SKM-1 (cell line): ENCODE results near the gene USP32.
"Not testable (repeated sequence)": the region's sequence is repeated elsewhere in the genome, so short reads cannot be mapped to it uniquely, and the experiment has no call there.

ENCODE experiments used
- DNase-seq: peaks from one replicate; lab custom pipeline; 2025; ENCODE audit not compliant: unreplicated experiment; lab: John Stamatoyannopoulos, UW

The USP32 gene

DNA sequence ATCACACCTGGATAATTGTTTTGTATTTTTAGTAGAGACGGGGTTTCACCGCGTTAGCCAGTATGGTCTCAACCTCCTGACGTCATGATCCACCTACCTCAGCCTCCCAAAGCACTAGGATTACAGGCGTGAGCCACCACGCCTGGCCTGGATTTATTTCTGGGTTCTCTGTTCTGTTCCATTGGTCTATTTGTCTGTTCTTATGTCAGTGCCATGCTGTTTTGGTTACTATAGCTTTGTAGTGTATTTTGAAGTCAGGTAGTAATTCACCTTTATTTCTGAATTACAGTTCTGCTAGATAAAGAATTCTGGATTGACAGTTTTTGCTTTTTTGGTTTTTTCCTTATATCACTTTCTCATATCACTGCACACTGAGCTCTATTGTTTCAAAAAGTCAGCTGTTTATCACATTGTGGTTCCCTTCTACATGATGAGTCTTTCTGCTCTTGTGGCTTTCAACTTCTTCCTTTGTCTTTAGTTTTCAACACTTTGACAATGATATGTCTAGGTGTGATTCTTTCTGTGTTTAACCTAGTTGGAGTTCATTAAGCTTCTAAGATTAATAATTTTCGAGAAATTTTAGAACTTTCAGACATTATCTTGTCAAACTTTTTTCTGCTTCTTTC lies 144.0 kb downstream of the USP32 start:
- DNase-seq = no peak

DNA sequence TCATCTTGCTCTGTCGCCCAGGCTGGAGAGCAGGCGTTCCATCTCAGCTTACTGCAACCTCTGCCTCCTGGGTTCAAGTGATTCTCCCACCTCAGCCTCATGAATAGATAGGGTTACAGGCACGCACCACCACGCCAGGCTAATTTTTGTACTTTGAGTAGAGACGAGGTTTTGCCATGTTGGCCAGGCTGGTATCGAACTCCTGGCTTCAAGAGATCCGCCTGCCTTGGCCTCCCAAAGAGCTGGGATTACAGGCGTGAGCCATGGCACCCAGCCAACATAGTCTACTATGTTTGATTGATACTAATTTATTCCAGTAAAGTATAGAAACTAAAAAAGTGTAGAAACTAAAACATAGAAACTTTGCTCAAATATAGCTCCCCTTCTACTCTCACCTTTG lies 147.3 kb downstream of the USP32 start:
- no peak for DNase-seq

GRCh38 chr17:60240290-60240689 lies 151.6 kb downstream of the USP32 start:
- no peak for DNase-seq

- no peak for DNase-seq
These were observed 160.2 kb downstream of the USP32 start for GRCh38 chr17:60231691-60232090.

DNA sequence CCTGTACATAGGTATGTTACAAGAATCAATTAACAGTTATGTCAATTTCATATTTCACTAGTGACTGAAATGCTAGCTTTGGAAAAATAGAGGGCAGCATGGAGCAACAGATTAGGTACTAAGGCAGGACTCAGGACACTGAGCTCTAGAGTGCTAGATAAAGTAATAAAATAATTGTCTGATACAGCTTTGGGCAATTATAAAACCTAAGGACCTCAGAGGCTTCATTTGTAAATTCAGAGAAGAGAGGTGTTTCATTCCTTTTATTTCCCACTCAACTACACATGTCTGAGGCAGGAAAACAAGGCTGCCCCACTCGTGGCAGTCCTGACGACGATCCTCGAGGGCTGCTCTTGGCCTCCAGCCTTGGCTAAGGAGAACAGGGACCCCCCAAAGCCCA lies 160.7 kb downstream of the USP32 start:
- no peak for DNase-seq

- no peak for DNase-seq
These were observed 161.6 kb downstream of the USP32 start for GRCh38 chr17:60230358-60230757.

GRCh38 chr17:60229188-60229802 lies 162.6 kb downstream of the USP32 start:
- DNase-seq = no peak

- DNase-seq = not testable (repeated sequence)
These were observed 164.7 kb downstream of the USP32 start for GRCh38 chr17:60227276-60227675.

GRCh38 chr17:60224064-60224463 lies 167.9 kb downstream of the USP32 start:
- DNase-seq = no peak

DNA sequence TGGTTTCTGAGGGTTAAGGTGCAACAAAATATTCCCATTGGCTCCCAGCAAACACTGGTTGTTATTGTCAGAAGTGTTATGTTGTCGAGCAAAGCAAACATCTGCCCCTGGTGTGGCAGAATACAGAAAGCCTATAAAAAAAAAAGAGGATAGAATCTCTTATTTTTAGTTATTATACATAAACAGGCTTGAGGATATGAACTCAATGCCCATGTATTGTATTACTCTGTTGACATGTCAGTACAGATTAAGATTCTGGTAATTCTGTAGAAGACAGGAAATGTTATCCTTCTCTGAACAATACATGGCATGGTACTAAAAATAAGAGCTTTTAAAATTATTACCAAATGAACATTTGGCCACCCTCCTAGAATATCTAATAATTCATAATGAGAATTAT lies 168.5 kb downstream of the USP32 start:
- no peak for DNase-seq

DNA sequence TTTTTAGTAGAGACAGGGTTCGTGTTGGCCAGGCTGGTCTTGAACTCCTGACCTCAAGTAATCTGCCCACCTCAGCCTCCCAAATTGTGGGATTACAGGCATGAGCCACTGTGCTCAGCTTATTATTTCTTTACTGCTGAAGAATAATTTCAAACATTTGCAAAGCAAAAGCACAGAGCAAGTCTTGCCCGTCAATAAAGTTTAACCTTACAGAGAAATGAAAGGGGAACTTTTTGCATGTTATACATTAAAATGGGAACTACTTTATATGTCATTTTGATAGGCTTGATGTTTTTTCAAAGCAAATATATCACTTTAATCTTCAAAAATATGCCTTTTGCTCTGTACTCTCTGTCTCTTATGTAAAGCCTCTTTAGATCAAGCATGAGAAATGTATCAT lies 173.2 kb downstream of the USP32 start:
- DNase-seq = not testable (repeated sequence)

- DNase-seq = not testable (repeated sequence)
These were observed 176.0 kb downstream of the USP32 start for GRCh38 chr17:60215895-60216294.

GRCh38 chr17:60211282-60211681 lies 180.7 kb downstream of the USP32 start:
- DNase-seq = not testable (repeated sequence)

GRCh38 chr17:60208302-60208701 lies 183.6 kb downstream of the USP32 start:
- not testable (repeated sequence) for DNase-seq

GRCh38 chr17:60205782-60206181 lies 186.2 kb downstream of the USP32 start:
- DNase-seq = not testable (repeated sequence)

- not testable (repeated sequence) for DNase-seq
These were observed 193.3 kb downstream of the USP32 start for GRCh38 chr17:60198630-60199029.

DNA sequence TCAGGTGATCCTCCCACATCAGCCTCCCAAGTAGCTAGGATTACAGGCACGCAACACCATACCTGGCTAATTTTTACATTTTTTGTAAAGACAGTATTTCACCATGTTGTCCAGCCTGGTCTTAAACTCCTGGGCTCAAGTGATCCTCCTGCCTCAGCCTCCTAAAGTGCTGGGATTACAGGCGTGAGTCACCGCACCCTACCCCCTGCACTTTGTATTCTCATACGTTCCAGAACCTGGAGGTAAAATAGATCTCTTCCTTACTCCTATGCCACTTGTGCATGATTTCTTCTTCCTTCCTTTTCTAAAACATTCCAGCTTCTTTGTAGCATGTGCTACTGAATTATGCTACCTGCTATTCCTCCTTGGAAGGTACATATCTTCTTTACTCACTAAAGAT lies 197.8 kb downstream of the USP32 start:
- not testable (repeated sequence) for DNase-seq

DNA sequence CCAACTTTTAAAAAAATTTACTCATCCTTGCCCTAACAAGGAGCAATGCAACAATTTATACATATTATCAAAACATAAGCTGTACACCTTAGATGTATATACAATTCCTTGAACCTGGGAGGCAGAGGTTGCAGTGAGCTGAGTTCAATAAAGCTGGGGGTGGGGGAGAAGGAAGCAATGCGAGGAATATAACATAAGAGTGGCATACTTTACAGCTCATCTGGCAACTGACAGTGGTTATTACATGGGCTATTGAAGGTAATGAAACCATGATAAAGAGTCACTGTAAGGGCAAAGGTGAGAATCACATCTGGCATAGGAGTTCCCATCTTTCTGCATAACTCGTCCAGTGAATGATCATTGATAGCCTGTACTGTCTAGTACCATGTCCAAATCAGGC lies 198.5 kb downstream of the USP32 start:
- DNase-seq = no peak

DNA sequence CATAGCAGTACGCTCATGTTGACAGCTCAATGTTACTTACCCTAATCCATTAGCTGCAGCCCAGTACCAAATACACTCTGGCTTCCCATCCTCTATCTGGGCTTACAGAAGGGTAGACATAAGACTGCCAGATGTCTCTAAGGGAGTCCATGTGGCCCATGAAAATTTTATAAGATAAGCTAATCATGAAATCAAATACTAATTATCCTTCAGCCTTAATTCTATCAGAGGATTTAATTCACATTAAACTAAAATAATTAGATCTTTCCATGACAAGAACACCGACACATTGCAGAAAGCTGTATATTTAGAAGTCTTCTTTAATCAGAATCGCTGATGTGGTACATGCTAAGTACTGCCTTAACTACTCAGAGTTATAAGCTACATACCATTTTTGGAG lies 198.9 kb downstream of the USP32 start:
- DNase-seq = not testable (repeated sequence)

GRCh38 chr17:60190032-60190431 lies 201.9 kb downstream of the USP32 start:
- not testable (repeated sequence) for DNase-seq

DNA sequence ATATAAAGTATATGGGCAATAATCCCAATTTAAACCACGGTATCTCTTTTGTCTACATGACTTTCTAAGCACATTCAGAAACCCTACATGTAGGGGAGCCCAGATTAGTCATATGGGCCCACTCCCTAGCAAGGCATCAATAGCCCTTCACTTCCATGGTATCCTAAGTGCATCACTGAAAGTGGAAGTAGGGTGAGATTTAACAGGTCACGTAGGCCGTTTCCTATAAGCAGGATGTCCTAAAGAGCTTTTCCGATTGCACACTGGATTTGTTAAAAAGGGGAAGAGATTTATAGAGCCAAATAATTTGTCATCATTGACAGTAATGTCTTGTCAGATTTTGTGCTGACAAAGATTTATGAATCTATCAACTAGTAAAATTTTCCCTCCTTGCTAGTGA lies 203.2 kb downstream of the USP32 start:
- no peak for DNase-seq

- not testable (repeated sequence) for DNase-seq
These were observed 204.8 kb downstream of the USP32 start for GRCh38 chr17:60186846-60187745.
